Fibroblast of peridontal ligament (primary cell): ENCODE data around the gene DPP8.
A peak's percentile ranks its signal among the peaks of the same experiment; 100 is the strongest.

Experiments used
- DNase-seq: peaks from one replicate; pipeline ENCODE4 v3.0.0-alpha.2; 2010; ENCODE audit errors: extremely low read depth

The DPP8 gene

GRCh38 chr15:65424683-65425082 is 92.8 kb downstream of the DPP8 start:
- DNase-seq: no peak

DNA sequence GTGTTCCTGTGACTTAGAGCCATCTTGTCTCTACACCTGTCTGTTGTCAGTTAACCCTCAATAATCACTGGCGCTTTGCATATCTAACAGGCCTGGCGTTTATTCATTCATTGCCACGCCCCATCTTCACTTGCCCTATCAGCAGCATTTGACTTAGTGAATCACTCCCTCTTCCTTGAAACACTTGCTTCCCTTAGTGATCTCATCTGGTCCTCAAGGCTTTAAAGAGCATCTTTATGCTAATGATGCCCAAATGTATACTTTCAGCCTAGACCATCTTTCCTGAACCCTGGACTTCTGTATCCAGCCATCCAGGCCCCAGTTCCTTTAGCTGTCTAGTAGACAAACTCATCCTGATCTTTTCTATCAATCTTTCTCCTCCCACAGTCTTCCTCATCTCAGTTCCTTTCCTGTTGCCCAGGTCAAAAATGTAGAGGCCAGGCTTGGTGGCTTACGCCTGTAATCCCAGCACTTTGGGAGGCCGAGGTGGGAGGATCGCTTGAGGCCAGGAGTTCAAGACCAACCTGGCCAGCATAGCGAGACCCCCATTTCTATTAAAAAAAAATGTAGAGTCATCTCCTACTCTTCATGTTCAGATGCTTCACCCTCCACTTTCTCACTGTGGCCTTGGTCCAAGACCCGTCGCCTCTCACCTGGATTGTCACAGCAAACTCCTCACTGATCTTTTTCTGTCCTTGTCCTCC is 93.4 kb downstream of the DPP8 start:
- no peak for DNase-seq

DNA sequence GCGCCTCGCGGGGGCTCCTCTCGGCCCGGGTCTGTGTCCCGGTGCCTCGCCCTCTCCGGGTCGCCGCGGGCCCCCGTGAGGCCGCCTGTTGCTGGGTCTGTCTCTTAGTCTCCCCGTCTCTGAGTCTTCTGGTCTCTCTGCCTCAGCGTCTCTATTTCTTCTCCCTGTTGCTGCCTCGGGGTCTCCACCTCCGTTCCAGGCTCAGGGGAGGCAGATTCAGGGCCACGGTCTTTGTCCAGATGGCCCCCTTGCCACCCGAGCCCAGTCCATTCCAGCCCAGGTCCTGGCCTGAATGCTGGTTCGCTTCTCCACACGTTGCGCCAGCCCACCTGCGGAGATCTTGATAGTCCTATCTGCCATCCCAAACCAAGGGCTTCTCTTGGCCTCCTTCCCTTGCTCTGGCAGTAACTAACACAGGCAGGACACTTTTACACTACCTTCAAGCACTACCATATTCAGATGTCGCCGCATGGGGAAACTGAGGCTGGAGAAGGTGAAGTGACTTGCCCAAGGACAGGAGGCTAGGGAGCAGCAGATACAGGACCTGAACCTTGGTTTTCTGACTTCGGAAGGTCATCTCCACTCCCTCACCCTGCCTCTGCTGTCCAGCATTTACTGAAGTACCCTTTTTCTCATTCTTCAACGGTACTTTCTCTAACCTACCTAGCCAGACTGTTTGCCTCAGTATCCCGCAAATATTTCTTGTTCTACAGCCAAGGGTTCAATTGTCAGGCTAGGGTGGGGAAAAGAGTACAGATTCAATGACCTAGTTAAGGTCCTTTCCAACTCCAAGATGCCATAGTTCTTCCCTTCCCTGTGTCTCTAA is 94.1 kb downstream of the DPP8 start:
- no peak for DNase-seq

- peak; percentile 66 for DNase-seq
These were observed 95.9 kb downstream of the DPP8 start for GRCh38 chr15:65421360-65422215.

GRCh38 chr15:65420975-65421359 is 96.5 kb downstream of the DPP8 start:
- DNase-seq: no peak

- no peak for DNase-seq
These were observed 98.9 kb downstream of the DPP8 start for GRCh38 chr15:65418596-65418995.

GRCh38 chr15:65416845-65417416 is 100.6 kb downstream of the DPP8 start:
- DNase-seq: peak; percentile 27

- DNase-seq: peak; percentile 36
These were observed 102.5 kb downstream of the DPP8 start for GRCh38 chr15:65414841-65415621.

GRCh38 chr15:65413760-65414144 is 103.7 kb downstream of the DPP8 start:
- DNase-seq: no peak

DNA sequence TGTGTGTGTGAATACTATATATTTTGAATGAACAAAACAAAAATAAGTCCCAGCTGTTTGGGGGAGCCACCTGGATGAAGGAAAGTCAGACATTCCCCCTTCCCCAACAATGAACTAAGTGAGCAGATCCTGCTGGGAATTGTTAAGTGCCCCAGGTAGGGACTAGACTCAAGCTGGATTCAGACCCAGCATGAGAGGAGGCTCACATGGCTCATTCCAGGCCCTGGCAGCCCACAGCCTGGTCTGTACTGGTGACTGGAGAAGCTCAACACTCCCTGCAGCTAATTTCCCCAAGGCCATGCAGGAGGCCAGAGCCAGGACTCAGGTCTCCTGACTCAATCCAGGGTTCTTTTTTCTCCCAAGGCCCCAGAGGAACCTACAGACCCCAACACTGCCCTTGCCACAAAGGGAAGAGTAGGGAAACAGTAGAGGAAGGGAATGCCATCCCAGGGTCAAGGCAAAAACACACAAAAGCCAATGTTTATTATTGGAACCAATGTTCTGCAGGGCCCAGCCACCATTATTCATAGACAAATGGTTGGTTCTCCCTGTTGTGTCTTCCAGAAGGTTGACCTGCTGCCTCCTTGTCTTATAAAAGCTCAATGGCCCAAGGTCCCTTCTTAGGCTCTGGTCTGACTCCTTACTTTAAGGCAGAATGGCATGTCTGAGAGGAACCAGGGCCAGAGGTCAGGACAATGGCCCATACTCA is 104.3 kb downstream of the DPP8 start:
- DNase-seq: no peak

GRCh38 chr15:65412556-65412955 is 104.9 kb downstream of the DPP8 start:
- DNase-seq: peak; percentile 67

DNA sequence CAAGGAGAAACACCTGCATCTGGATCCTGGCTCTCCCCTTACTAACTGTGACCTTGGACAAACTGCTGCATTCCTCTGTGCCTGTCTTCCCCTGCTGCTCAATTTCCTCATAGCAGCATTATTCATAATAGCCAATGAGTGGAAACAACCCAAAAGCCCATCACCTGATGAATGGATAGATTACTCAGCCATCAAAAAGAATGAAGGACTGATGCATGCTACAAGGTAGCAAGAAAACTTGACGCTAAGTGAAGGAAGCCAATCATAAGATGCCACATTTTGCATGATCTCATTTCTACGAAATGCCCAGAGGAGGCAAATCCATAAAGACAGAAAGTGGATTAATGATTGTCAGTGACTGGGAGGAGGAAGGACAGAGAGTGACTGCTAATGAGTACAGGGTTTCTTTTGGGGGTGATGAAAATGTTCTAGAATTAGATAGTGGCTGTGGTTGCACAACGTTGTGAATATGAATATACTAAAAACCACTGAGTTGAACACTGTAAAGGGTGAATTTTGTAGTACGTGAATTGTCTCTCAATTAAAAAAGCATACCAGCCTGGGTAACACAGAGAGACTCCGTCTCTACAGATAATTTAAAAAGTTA is 105.9 kb downstream of the DPP8 start:
- no peak for DNase-seq

GRCh38 chr15:65410972-65411371 is 106.5 kb downstream of the DPP8 start:
- no peak for DNase-seq

DNA sequence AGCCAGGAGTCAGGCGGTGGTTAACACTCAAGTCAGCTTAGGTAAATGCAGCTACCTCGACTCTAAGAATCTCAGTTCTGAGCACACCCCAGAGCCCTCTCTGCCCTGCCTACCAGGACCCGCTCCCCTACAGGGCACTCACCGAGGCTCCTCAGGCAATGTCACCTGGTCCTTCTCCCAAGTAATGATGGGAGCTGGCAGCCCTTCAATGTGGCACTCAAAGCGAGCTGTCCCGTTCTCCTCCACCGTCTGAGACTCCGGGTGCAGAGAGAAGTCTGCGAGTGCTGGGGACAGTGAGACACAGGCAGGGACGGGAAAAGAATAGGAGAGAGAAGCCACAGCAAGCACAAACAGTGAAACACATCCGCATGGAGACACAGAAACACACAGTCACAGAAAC is 107.5 kb downstream of the DPP8 start:
- no peak for DNase-seq

GRCh38 chr15:65409036-65409631 is 108.4 kb downstream of the DPP8 start:
- peak; percentile 99 for DNase-seq

- peak; percentile 46 for DNase-seq
These were observed 109.0 kb downstream of the DPP8 start for GRCh38 chr15:65408324-65409035.

DNA sequence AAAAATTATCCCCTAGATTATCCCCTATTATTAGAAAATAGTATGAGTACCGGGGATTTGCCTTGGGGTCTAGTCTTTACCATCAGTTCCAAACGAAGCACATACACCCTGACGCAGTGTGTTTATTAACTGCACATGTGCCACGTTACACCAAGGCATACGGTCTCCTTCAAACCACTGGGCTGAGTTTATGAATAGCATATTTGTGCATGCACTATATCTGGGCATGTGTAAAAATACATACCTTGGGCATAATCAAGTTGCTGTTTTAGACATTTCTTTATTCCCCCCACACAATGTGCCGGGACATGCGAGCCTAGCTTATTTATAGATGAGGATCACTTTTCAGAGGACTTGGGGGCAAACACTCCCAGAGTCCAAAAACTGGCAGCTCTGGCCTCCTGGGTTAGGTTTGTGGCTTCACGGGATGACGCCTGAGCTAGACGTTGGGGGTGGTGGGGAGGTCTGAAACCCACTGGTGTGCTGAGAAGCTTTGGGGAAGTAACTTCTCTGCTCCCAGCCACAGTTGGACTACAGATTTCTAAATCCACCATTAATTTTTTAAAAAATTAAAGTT is 111.0 kb downstream of the DPP8 start:
- no peak for DNase-seq

- no peak for DNase-seq
These were observed 111.6 kb downstream of the DPP8 start for GRCh38 chr15:65405791-65406423.
